SK-N-SH (cell line): ENCODE results near the gene MIEN1. TPM values are rescaled to one million over a fixed set of nuclear protein-coding genes. Genes with fewer than 3 reads are reported as not detected.

Experiments used
- CTCF ChIA-PET: fragments of 300-600, 350-600 bp; formaldehyde crosslinking; extraction: SDS; loops from one replicate; lab custom pipeline; 2021; lab: Yijun Ruan, JAX
- POLR2A ChIA-PET: fragments of 350-600 bp; sonication (Branson Sonifier 250); formaldehyde crosslinking; extraction: SDS; loops from one replicate; lab custom pipeline; 2020; ENCODE audit warnings: antibody characterized with exemption, inconsistent platforms; lab: Yijun Ruan, JAX
- DNase-seq: peaks from one replicate; pipeline ENCODE4 v3.0.0; 2012
- H2AFZ ChIP-seq: fragments of 200-600 bp; sonication (generic); 2 replicates; pipeline ENCODE4 v1.8.1; 2016; ENCODE audit warnings: antibody characterized with exemption, mild to moderate bottlenecking, low read depth
- H3F3A ChIP-seq: fragments of 200-600 bp; sonication (generic); replicated peaks from 2 replicates; pipeline ENCODE3; 2016; ENCODE audit warnings: antibody characterized with exemption, mild to moderate bottlenecking; ENCODE audit not compliant: insufficient read depth
- H3K27ac ChIP-seq, 2 experiments: fragments of 200-500 bp in 1 of 2; fragments of 200-600 bp in 1 of 2; sonication (Bioruptor generic) in 1 of 2; sonication (generic), shearing (Covaris generic) in 1 of 2; 2 replicates each; pipeline versions ENCODE4 v1.5.1 to v1.6.1; 2014 to 2016; ENCODE audit warnings: low read depth in 2 of 2, inconsistent platforms in 1 of 2, low read length in 1 of 2, mild to moderate bottlenecking in 1 of 2, mixed read lengths in 1 of 2
- H3K27me3 ChIP-seq: fragments of 200-600 bp; sonication (generic), shearing (Covaris generic); 2 replicates; pipeline ENCODE4 v1.6.1; 2016; ENCODE audit warnings: mixed run types; ENCODE audit not compliant: insufficient read depth
- H3K36me3 ChIP-seq, 2 experiments: fragments of 200-500 bp in 1 of 2; fragments of 200-600 bp in 1 of 2; sonication (Bioruptor generic) in 1 of 2; sonication (generic) in 1 of 2; replicated peaks in 1 of 2; 2 replicates each; pipeline versions ENCODE3 to v1.5.1; 2014 to 2016; ENCODE audit warnings: low read length in 1 of 2, mild to moderate bottlenecking in 1 of 2; ENCODE audit not compliant: insufficient read depth in 2 of 2, control insufficient read depth in 1 of 2
- H3K4me1 ChIP-seq, 2 experiments: fragments of 200-500 bp in 1 of 2; fragments of 200-600 bp in 1 of 2; sonication (Bioruptor generic) in 1 of 2; sonication (generic), shearing (Covaris generic) in 1 of 2; 2 replicates each; pipeline versions ENCODE4 v1.5.1 to v1.6.1; 2014 to 2016; ENCODE audit warnings: low read depth in 1 of 2, low read length in 1 of 2, mixed run types in 1 of 2; ENCODE audit not compliant: insufficient read depth in 2 of 2, control insufficient read depth in 1 of 2
- H3K4me2 ChIP-seq: fragments of 200-600 bp; sonication (generic), shearing (Covaris generic); 2 replicates; pipeline ENCODE4 v1.6.1; 2017; ENCODE audit warnings: mixed run types
- H3K4me3 ChIP-seq, 2 experiments: fragments of 200-500 bp in 1 of 2; fragments of 200-600 bp in 1 of 2; sonication (Bioruptor generic) in 1 of 2; sonication (generic), shearing (Covaris generic) in 1 of 2; 2 replicates each; pipeline versions ENCODE4 v1.5.1 to v1.8.1; 2014 to 2016; ENCODE audit warnings: low read depth in 2 of 2, inconsistent platforms in 1 of 2, low read length in 1 of 2, mild to moderate bottlenecking in 1 of 2, mixed read lengths in 1 of 2, moderate library complexity in 1 of 2
- H3K79me2 ChIP-seq: fragments of 200-600 bp; sonication (generic); 2 replicates; pipeline ENCODE4 v1.8.1; 2017; ENCODE audit warnings: mild to moderate bottlenecking; ENCODE audit not compliant: insufficient read depth
- H3K9ac ChIP-seq: fragments of 200-600 bp; sonication (generic); 2 replicates; pipeline ENCODE4 v1.6.1; 2017; ENCODE audit warnings: mixed run types
- H3K9me2 ChIP-seq: fragments of 200-600 bp; sonication (generic); 2 replicates; pipeline ENCODE4 v1.6.1; 2017; ENCODE audit warnings: mixed run types
- H3K9me3 ChIP-seq: fragments of 200-600 bp; sonication (generic); 2 replicates; pipeline ENCODE4 v1.6.1; 2017; ENCODE audit warnings: mixed run types, mild to moderate bottlenecking, moderate library complexity
- H4K20me1 ChIP-seq: fragments of 200-600 bp; sonication (generic); 2 replicates; pipeline ENCODE4 v1.6.1; 2017; ENCODE audit warnings: mild to moderate bottlenecking, mixed run types; ENCODE audit not compliant: insufficient read depth
- ELF1 ChIP-seq: IDR thresholded peaks from 2 replicates; pipeline ENCODE4 v1.4.0; 2012
- EZH2phosphoT487 ChIP-seq: fragments of 200-600 bp; sonication (generic); IDR thresholded peaks from 2 replicates; pipeline ENCODE4 v1.6.1; 2017; ENCODE audit warnings: low read depth, mixed run types, mild to moderate bottlenecking, antibody characterized with exemption, moderate library complexity, borderline replicate concordance
- FOSL2 ChIP-seq: IDR thresholded peaks from 2 replicates; pipeline ENCODE4 v1.4.0; 2012; ENCODE audit warnings: low read depth, mild to moderate bottlenecking, moderate library complexity, borderline replicate concordance
- FOXJ3 ChIP-seq: sonication (generic); formaldehyde crosslinking; IDR thresholded peaks from 2 replicates; pipeline ENCODE4 v1.5.1; 2020; ENCODE audit warnings: mild to moderate bottlenecking, missing genetic modification reagents
- FOXM1 ChIP-seq: IDR thresholded peaks from 2 replicates; pipeline ENCODE4 v1.4.0; 2012; ENCODE audit warnings: low read depth, mild to moderate bottlenecking
- JUND ChIP-seq: IDR thresholded peaks from 2 replicates; pipeline ENCODE4 v1.4.0; 2012
- MEF2A ChIP-seq: IDR thresholded peaks from 2 replicates; pipeline ENCODE4 v1.4.0; 2012; ENCODE audit warnings: low read depth, borderline replicate concordance
- NFIC ChIP-seq: IDR thresholded peaks from 2 replicates; pipeline ENCODE4 v1.4.0; 2012; ENCODE audit warnings: borderline replicate concordance
- RCOR1 ChIP-seq: fragments of 150-350 bp; IDR thresholded peaks from 2 replicates; pipeline ENCODE4 v1.6.1; 2017; ENCODE audit warnings: antibody characterized with exemption, low read length
- REST ChIP-seq: IDR thresholded peaks from 2 replicates; pipeline ENCODE4 v1.6.1; 2012; ENCODE audit warnings: mild to moderate bottlenecking, low read depth, low read length, moderate library complexity
- RFX5 ChIP-seq: IDR thresholded peaks from 2 replicates; pipeline ENCODE4 v1.6.1; 2012; ENCODE audit warnings: mild to moderate bottlenecking, improper control_type of control experiment, low read length
- SIN3A ChIP-seq: IDR thresholded peaks from 2 replicates; pipeline ENCODE4 v1.6.1; 2012; ENCODE audit warnings: low read depth, mild to moderate bottlenecking, low read length, moderate library complexity, borderline replicate concordance
- USF1 ChIP-seq: IDR thresholded peaks from 2 replicates; pipeline ENCODE4 v1.4.0; 2012; ENCODE audit warnings: low read depth, borderline replicate concordance
- USF2 ChIP-seq: fragments of 150-350 bp; IDR thresholded peaks from 2 replicates; pipeline ENCODE4 v1.6.1; 2017; ENCODE audit warnings: antibody characterized with exemption, low read length, low read depth, borderline replicate concordance
- YY1 ChIP-seq: IDR thresholded peaks from 2 replicates; pipeline ENCODE4 v1.4.0; 2012; ENCODE audit warnings: low read depth, mild to moderate bottlenecking
- WGBS: methylation state at CpG from one replicate; pipeline ENCODE4 v1.1.6; 2017; ENCODE audit warnings: low lambda C conversion rate; 5-methylcytosine and 5-hydroxymethylcytosine counted together
- polyA plus RNA-seq, 3 experiments: library from polyadenylated mRNA; depleted of rRNA; stranded (reverse); fragments of >200 nt; gene quantifications; 2 replicates each; pipeline ENCODE4 v1.2.3, GENCODE V29; 2012

Gene MIEN1
- polyA plus RNA-seq, 1 of the 3 experiments (the other 2 are of a cell fraction), result 100 TPM

GRCh38 chr17:39697961-39698360 is 32.4 kb downstream of the MIEN1 start:
- no peaks in the 10 kb centered on the region for H3K4me1 ChIP-seq
- no peak for DNase-seq
- H3K79me2 ChIP-seq, result no peaks in the 10 kb centered on the region
- CTCF ChIA-PET, result interaction anchor here (1.1 kb wide), 1 partner anchor 76 kb away, joined by 4 read pairs; no protein-coding TSS in a partner anchor
- no peaks in the 10 kb centered on the region for H3K9me2 ChIP-seq
- no peak overlapping the region for H3K27ac ChIP-seq
- no peak overlapping the region for H2AFZ ChIP-seq
- H3K4me3 ChIP-seq, result no peak overlapping the region
- no peaks in the 10 kb centered on the region for H3K9me3 ChIP-seq
- TF ChIP-seq NFIC (no peak), JUND (no peak), FOSL2 (no peak), SIN3A (no peak), FOXM1 (no peak), REST (no peak), MEF2A (no peak), FOXJ3 (CRISPR knock-in tag) (no peak), USF1 (no peak)
- no peaks in the 10 kb centered on the region for H4K20me1 ChIP-seq
- no peaks in the 10 kb centered on the region for H3K27me3 ChIP-seq
- POLR2A ChIA-PET, result interaction anchor here (0.7 kb wide), 1 partner anchor 7 kb away, joined by 4 read pairs; no protein-coding TSS in a partner anchor
- 89% methylated on average over 5 of the region's 5 CpGs for WGBS
- no peaks in the 10 kb centered on the region for H3K36me3 ChIP-seq
- H3F3A ChIP-seq, result no peaks in the 10 kb centered on the region
- no peak overlapping the region for H3K9ac ChIP-seq
- no peak overlapping the region for H3K4me2 ChIP-seq

- no peaks in the 10 kb centered on the region for H3K27me3 ChIP-seq
- POLR2A ChIA-PET, result interaction anchor here (1.4 kb wide), 1 partner anchor 9 kb away, joined by 3 read pairs; the partner anchor contains the start of gene PGAP3
- H3K9me2 ChIP-seq, result no peaks in the 10 kb centered on the region
- no peaks in the 10 kb centered on the region for H3K79me2 ChIP-seq
- CTCF ChIA-PET, result interaction anchor here (1.2 to 3.3 kb wide), 4 partner anchors 8 to 75 kb away, joined by 3 to 15 read pairs (median 5); partner anchors contain the start of gene MIEN1
- no peaks in the 10 kb centered on the region for H3K4me1 ChIP-seq
- no peak overlapping the region for H3K27ac ChIP-seq
- H4K20me1 ChIP-seq, result no peaks in the 10 kb centered on the region
- no peak overlapping the region for H2AFZ ChIP-seq
- H3K9ac ChIP-seq, result no peak overlapping the region
- no peaks in the 10 kb centered on the region for H3F3A ChIP-seq
- H3K9me3 ChIP-seq, result no peaks in the 10 kb centered on the region
- no peak for TF ChIP-seq ELF1
- no peak for TF ChIP-seq YY1
- no peak for TF ChIP-seq USF2
- TF ChIP-seq JUND, result no peak
- no peak for TF ChIP-seq RCOR1
- TF ChIP-seq RFX5, result no peak
- TF ChIP-seq EZH2phosphoT487, result no peak
- WGBS, result 68% methylated on average over 4 of the region's 6 CpGs
- no peak for DNase-seq
- no peaks in the 10 kb centered on the region for H3K36me3 ChIP-seq
- H3K4me2 ChIP-seq, result no peak overlapping the region
- H3K4me3 ChIP-seq, result no peak overlapping the region
Measured at GRCh38 chr17:39696731-39697130, 33.6 kb downstream of the MIEN1 start.
